LHCN-M2 (cell line): ENCODE measurements around the gene TMEM255B. TPM values are rescaled to one million over a fixed set of nuclear protein-coding genes. Genes with fewer than 3 reads are reported as not detected.
"Not testable (repeated sequence)": the region's sequence is repeated elsewhere in the genome, so short reads cannot be mapped to it uniquely, and the experiment has no call there.

Experiments
- DNase-seq: peaks from one replicate; pipeline ENCODE4 v3.0.0-alpha.2; 2012; ENCODE audit warnings: low read depth
- total RNA-seq: library from RNA; depleted of rRNA; stranded (reverse); fragments of >200 nt; gene quantifications from 2 replicates; pipeline ENCODE4 v1.2.3, GENCODE V29; 2014

Gene TMEM255B
- total RNA-seq, 1 experiment from 2014 or later, result 9.1 TPM

- DNase-seq, result peak; percentile 99
Measured at GRCh38 chr13:113785051-113786010, 26.3 kb downstream of the TMEM255B start.

DNA sequence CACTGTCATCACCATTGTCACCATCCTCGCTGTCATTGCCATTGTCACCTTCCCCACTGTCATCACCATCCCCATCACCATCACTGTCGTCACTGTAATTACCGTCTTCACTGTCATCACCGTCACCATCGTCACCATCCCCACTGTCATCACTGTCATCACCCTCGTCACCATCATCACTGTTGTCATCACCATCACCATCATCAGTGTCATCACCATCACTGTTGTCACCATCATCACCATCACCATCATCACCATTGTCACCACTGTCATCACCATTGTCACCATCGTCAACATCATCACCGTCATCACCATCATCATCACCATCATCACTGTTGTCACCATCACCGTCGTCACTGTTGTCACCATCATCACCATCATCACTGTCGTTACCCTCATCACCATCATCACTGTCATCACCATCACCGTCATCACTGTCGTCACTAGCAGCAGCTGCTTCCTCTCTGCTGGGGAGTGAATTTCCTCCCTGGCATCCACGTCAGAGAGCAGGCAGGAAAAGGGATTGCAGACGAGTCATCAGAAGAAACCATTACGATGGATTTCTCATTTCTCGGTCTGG is 27.3 kb downstream of the TMEM255B start:
- DNase-seq, result peak; percentile 77

DNA sequence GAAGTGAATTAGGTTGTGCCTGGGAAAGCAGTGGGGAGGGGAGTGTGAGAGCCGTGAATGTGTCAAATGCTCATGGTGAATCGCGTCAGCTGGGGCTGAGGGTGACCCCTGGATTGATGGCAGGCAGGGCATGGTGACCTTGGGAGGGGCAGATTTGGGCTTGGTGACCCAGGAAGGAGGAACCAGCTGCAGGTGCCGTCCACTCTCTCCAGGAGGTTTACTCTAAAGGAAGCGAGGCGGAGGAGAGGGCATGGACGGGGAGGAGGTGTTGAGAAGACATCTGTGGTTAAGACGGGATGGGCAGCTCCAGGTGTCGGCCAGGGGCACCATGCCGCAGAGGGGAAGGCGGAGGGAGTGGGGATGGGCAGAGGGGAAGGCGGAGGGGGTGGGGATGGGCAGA is 28.7 kb downstream of the TMEM255B start:
- DNase-seq, result no peak

- no peak for DNase-seq
Measured at GRCh38 chr13:113788413-113789135, 29.5 kb downstream of the TMEM255B start.

DNA sequence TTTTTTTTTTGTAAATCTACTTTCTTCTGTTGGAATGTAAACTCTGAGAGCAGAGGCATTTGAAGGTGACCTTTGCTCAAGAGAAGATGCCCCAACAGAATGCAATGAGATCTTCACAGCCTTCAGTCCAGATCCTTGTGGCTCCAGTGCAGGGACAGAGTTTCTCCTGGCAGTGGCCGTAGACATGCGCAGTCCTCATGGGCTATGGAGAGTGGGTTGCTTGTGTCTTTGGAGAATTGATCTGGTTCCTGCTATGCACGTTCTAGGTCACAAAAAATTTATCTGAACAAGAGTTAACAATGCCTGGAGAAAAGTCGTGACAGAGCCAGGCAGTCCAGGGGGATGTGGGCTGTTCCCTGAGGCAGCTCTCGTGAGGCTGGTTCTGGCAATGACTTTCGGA is 30.1 kb downstream of the TMEM255B start:
- no peak for DNase-seq

DNA sequence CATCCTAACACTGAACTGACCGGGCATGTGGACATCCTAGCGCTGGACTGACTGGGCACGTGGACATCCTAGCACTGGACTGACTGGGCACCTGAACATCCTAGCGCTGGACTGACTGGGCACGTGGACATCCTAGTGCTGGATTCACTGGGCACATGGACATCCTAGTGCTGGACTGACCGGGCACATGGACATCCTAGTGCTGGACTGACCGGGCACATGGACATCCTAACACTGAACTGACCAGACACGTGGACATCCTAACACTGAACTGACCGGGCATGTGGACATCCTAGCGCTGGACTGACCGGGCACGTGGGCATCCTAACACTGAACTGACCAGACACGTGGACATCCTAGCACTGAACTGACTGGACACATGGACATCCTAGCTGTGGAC is 30.9 kb downstream of the TMEM255B start:
- DNase-seq, result not testable (repeated sequence)

DNA sequence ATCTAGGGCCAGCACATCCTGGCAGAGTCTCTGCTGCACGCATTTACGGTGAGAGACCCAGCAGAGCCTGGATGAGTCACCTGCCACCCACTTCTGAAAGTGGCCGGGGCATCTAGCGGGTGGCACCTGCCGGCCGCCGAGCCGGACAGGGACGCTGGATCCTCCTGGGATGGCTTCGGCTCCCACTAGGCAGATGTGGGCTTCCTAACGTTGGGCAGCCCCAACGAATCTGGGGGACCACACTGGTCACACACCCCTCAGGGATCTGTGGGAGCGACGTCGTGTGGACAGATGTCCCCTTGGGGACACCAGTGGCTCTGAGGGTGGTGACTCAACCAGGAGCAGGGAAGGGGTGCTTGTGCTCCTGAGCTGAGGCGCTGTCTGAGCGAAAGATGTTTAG is 32.2 kb downstream of the TMEM255B start:
- DNase-seq, result no peak

DNA sequence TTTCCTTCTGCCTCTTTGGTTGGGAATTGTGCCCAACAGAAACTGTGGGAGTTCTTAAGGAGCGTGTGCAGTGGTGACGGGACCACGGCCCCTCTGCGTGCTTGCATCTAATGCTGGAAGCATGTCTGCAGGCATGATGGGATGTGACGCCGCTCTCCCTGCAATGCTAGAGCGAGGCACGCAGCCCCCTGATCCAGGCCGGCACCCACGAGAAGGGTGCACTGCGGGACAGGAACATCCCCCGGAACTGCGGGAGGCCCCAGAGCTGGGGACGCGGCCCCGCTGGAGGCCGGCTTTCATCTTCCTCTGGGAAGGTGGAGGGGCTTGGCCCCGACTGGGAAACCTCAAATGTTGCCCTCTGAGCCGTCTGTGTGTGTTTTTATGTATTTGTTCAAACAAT is 32.7 kb downstream of the TMEM255B start:
- DNase-seq, result no peak

DNA sequence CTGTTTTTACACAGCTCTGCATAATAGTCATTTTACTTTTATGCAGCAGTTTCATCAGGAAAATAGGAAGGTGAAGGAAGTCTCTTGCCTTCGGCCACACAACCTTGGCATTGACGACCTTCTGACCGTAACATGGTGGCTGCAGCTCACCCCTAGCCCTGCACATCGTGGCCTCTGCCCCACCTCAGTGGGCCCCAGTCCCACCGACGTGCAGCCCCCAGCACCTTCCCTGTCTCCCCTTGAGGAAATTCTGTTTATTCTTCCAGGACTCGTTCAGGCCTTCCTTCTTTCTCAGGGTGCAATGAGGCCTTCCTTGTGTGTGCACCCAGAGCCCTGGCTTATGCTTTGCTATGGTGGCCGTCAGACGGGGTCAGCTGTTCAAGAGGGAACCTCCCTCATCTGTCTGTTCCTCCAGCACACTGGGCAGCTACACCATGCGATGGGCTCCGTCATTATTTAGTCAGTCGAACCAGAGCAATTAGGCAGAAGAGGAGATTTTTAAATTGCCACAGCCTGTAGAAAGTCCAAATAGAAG is 33.3 kb downstream of the TMEM255B start:
- DNase-seq, result no peak

DNA sequence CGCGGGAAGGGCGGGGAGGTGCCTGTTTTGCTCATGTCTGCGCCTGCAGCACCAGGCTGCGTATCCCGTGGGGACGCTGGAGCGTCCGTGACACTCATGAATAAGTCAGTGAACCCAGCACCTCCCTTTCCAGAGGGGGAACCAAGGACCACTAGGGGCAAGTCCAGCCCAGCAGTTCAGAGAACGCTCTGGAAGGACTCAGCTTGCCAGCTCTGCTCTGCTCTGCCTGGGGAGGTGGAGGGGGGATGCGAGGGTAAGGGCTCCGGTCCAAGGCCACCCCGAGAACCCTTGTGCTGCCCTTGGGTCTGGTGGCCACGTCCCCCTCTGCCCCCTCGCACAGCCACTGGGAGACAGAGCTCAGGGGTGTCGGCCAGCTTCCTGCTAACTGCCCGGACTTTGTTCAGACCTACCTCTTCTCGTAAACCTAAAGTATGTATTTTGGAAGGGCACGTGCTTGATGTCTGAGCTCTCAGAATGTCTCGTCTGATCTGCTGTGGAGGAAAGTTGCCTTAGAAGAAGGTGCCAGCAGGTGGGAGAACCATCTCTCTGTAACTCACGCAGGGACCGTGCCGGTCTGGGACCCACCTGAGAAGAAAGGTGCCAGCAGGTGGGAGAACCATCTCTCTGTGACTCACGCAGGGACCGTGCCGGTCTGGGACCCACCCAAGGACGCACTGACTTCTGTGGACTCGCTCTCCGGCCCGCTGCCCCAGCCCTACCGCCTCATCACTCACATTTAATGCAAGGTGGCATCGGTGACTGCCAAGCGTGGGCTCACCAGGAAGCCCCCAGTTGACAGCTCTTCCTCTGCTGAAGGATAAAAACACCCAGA is 34.1 kb downstream of the TMEM255B start:
- DNase-seq, result no peak

GRCh38 chr13:113793718-113794085 is 34.7 kb downstream of the TMEM255B start:
- no peak for DNase-seq

DNA sequence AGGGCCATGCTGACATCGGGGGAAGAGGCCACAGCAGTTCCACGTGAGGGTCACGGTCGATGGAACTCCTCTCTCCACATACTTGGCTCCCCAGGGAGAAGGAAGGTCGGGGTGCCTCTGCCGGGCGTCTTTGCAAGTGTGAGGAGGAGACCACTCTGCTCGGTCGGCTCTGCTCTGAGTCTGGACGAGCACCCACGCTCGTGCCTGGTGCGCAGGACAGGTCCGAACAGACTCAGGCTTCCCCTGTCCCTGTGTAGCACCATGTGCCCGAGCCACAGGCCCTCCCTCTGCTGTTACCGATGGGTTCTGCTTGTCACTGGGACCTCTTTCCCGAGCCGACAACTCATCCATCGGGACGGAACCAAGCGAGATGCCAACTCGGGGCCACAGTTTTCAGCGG is 35.1 kb downstream of the TMEM255B start:
- no peak for DNase-seq

- DNase-seq, result no peak
Measured at GRCh38 chr13:113794764-113795173, 35.7 kb downstream of the TMEM255B start.

GRCh38 chr13:113795362-113795761 is 36.3 kb downstream of the TMEM255B start:
- not testable (repeated sequence) for DNase-seq

- no peak for DNase-seq
Measured at GRCh38 chr13:113796211-113796963, 37.4 kb downstream of the TMEM255B start.

GRCh38 chr13:113796964-113797676 is 38.1 kb downstream of the TMEM255B start:
- no peak for DNase-seq

DNA sequence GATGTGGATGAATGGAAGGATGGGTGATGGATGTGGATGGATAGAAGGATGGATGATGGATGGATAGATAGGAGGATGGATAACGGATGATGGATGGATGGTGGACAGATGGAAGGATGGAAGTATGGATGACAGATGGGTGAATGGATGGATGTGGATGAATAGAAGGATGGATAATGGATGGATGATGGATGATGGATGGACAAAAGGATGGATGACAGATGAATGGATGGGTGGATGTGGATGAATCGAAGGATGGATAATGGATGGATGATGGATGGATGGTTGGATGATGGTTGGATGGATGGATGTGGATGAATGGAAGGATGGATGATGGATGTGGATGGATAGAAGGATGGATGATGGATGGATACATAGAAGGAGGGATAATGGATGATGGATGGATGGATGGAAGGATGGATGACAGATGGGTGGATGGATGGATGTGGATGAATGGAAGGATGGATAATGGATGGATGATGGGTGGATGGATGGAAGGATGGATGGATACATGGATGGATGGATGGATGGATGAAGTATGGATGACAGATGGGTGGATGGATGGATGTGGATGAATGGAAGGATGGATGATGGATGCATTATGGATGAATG is 39.3 kb downstream of the TMEM255B start:
- DNase-seq, result no peak

DNA sequence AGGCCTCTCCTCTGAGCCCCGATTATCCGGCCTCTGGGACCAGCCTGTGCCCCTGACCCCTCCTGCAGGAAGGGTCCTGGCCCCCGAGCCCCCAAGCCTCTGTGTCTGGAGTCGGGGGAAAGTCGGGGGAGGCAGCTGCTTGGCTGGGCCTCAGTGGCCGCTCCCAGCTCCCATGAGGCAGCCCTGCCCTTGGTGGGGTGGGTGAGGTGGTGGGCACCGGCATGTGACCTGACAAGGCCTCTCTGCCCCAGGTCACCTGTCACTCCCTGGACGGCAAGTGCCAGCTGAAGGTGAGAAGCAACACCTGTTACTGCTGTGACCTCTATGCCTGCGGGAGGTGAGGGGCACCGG is 41.5 kb downstream of the TMEM255B start:
- DNase-seq, result no peak

- no peak for DNase-seq
Measured at GRCh38 chr13:113801289-113801961, 42.4 kb downstream of the TMEM255B start.
